ENCODE results near the gene COPE. TPM values are rescaled to one million over a fixed set of nuclear protein-coding genes. Genes with fewer than 3 reads are reported as not detected.

Gene COPE
- total RNA-seq, 4 donors from 2014 or later, result 173 to 238 (median 197) TPM

- H3K4me3 ChIP-seq (ENCODE audit: low read depth, poor library complexity, severe bottlenecking), result no peak overlapping the region
- TF ChIP-seq CTCF (IDR thresholded peaks at IDR 0.05), result no peak
- no peak for TF ChIP-seq POLR2A (IDR thresholded peaks at IDR 0.05)
- intact Hi-C loops (cut with DNase I; ENCODE audit: low total_unique reads), result no loop called here
- WGBS, 2 donors, result 81% methylated on average over 30 of the region's 30 CpGs
- no peak for DNase-seq (ENCODE audit: low spot score in 2 of 2)
Measured at GRCh38 chr19:18883526-18884304, 35.5 kb downstream of the COPE start.

GRCh38 chr19:18881491-18881890 is 37.7 kb downstream of the COPE start:
- no peak for DNase-seq (ENCODE audit: low spot score in 2 of 2)
- intact Hi-C loops (cut with DNase I; ENCODE audit: low total_unique reads), result no loop called here
- 91 to 95% methylated on average over 7 of the region's 7 CpGs for WGBS, 2 donors
- no peak overlapping the region for H3K4me3 ChIP-seq (ENCODE audit: low read depth, poor library complexity, severe bottlenecking)
- TF ChIP-seq CTCF (IDR thresholded peaks at IDR 0.05) (no peak), POLR2A (IDR thresholded peaks at IDR 0.05) (no peak)

- DNase-seq (ENCODE audit: low spot score in 2 of 2), result no peak
- TF ChIP-seq POLR2A (IDR thresholded peaks at IDR 0.05) (no peak), CTCF (IDR thresholded peaks at IDR 0.05) (no peak)
- intact Hi-C loops (cut with DNase I; ENCODE audit: low total_unique reads), result no loop called here
- 74 to 79% methylated on average over 13 of the region's 13 CpGs for WGBS, 2 donors
- no peak overlapping the region for H3K4me3 ChIP-seq (ENCODE audit: low read depth, poor library complexity, severe bottlenecking)
Measured at GRCh38 chr19:18879579-18880373, 39.4 kb downstream of the COPE start.

GRCh38 chr19:18878858-18879578 is 40.2 kb downstream of the COPE start:
- 92% methylated on average over 34 of the region's 34 CpGs for WGBS, 2 donors
- DNase-seq (ENCODE audit: low spot score in 2 of 2), result no peak
- intact Hi-C loops (cut with DNase I; ENCODE audit: low total_unique reads), result no loop called here
- no peak overlapping the region for H3K4me3 ChIP-seq (ENCODE audit: low read depth, poor library complexity, severe bottlenecking)
- TF ChIP-seq POLR2A (IDR thresholded peaks at IDR 0.05) (no peak), CTCF (IDR thresholded peaks at IDR 0.05) (no peak)

- DNase-seq (ENCODE audit: low spot score in 2 of 2), result no peak
- no peak overlapping the region for H3K4me3 ChIP-seq (ENCODE audit: low read depth, poor library complexity, severe bottlenecking)
- 89 to 90% methylated on average over 24 to 25 of the region's 25 CpGs for WGBS, 2 donors
- no peak for TF ChIP-seq POLR2A (IDR thresholded peaks at IDR 0.05)
- no peak for TF ChIP-seq CTCF (IDR thresholded peaks at IDR 0.05)
- intact Hi-C loops (cut with DNase I; ENCODE audit: low total_unique reads), result no loop called here
Measured at GRCh38 chr19:18878058-18878797, 41.0 kb downstream of the COPE start.

Data from lower leg skin (tissue), 4 donors.